K562 (cell line): ENCODE measurements around the gene FAM83E.

Experiments used
- HDGF ChIP-seq: fragments of 450-650 bp; IDR thresholded peaks from 2 replicates; pipeline ENCODE4 v1.6.1; 2016
- JUND ChIP-seq, 2 experiments: IDR thresholded peaks; 2 replicates in 1 of 2; 3 replicates in 1 of 2; pipeline ENCODE4 v1.6.1; 2011; ENCODE audit warnings: borderline replicate concordance in 2 of 2, low read depth in 2 of 2, low read length in 2 of 2, improper control_type of control experiment in 1 of 2, missing biosample characterization in 1 of 2, missing genetic modification characterization in 1 of 2, missing genetic modification reagents in 1 of 2
- RAD21 ChIP-seq, 2 experiments: fragments of 250-450 bp in 1 of 2; fragments of 450-650 bp in 1 of 2; sonication (Bioruptor Pico) in 1 of 2; formaldehyde crosslinking in 1 of 2; IDR thresholded peaks in 1 of 2; conservative IDR thresholded peaks in 1 of 2; 2 replicates each; pipeline versions ENCODE4 v1.4.0 to v1.8.0; 2020 to 2022; ENCODE audit warnings: mild to moderate bottlenecking in 2 of 2, moderate library complexity in 1 of 2
- RCOR1 ChIP-seq, 2 experiments: IDR thresholded peaks; 2 replicates each; pipeline ENCODE4 v1.6.1; 2012; ENCODE audit warnings: low read depth in 2 of 2, low read length in 2 of 2, borderline replicate concordance in 1 of 2, improper control_type of control experiment in 1 of 2
- REST ChIP-seq, 2 experiments: fragments of 450-650 bp; formaldehyde crosslinking in 1 of 2; IDR thresholded peaks; 2 replicates each; pipeline versions ENCODE4 v1.4.0 to v1.6.1; 2014 to 2020; ENCODE audit warnings: mild to moderate bottlenecking in 2 of 2, borderline replicate concordance in 1 of 2, low read depth in 1 of 2
- SP1 ChIP-seq: sonication (generic); formaldehyde crosslinking; IDR thresholded peaks from 2 replicates; pipeline ENCODE4 v1.8.1; 2022; ENCODE audit warnings: mild to moderate bottlenecking, missing genetic modification reagents
- TAF9B ChIP-seq: fragments of 450-650 bp; IDR thresholded peaks from 2 replicates; pipeline ENCODE4 v1.6.1; 2018; ENCODE audit warnings: mild to moderate bottlenecking; ENCODE audit not compliant: partially characterized antibody
- ZNF766 ChIP-seq: fragments of 200-800 bp; sonication (Bioruptor generic); conservative IDR thresholded peaks from 2 replicates; pipeline ENCODE4 v1.6.1; 2016; ENCODE audit warnings: missing genetic modification characterization, missing compliant biosample characterization

DNA sequence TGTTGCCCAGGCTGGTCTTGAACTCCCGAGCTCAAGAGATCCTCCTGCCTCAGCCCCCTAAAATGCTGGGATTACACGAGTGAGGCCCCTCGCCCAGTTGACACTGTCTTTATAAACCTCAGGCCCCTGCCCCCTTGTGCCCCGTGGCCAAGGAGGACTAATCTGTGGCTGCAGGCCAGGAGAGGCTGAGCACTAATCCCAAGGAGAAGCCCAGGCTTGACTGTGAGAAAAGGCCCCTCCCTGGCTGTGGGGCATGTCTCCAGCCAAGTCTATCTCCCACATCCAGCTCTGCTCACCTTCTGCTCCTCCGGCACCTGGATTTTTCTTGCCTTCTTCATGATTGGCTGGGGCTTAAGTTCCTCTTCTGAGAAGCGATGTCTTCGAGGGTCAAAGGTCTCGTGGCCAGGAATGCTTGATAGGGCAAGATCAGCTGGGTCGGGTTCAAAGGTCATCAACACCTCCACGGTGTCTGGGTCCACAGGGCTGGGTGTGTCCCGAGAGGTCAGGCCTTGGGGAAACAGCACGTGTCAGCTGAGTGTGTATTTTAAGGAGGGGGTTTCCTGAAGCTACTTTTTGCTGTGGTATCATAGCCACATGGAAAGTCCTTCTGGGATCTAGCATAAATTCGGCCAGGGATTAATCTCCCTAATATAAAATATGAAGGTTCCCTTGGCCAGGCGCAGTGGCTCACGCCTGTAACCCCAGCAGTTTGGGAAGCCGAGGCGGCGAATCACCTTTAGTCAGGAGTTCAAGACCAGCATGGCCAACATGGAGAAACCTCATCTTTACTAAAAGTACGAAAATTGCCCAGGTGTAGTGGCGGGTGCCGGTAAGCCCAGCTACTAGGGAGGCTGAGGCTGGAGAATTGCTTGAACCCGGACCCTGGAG is 18.5 kb upstream of the FAM83E start:
- TF ChIP-seq RAD21 (CRISPR knock-in tag; conservative IDR thresholded peaks at IDR 0.05 in 1 of 2, IDR thresholded peaks at IDR 0.05 in 1 of 2) (no peak), JUND (IDR thresholded peaks at IDR 0.05; ENCODE audit: borderline replicate concordance, low read depth, low read length) (no peak), JUND (tag; IDR thresholded peaks at IDR 0.05; ENCODE audit: borderline replicate concordance, low read depth, low read length) (peak; percentile 48; the same call in 1 of the 3 replicates), ZNF766 (0 out of 2 replicates have a peak, but pooled peaks have one; percentile 37), HDGF (no peak), SP1 (CRISPR knock-in tag) (peak; percentile 17; the same call in 1 of the 2 replicates), REST (IDR thresholded peaks at IDR 0.05; ENCODE audit: borderline replicate concordance) (no peak), REST (CRISPR knock-in tag; IDR thresholded peaks at IDR 0.05; ENCODE audit: low read depth) (no peak), TAF9B (no peak), RCOR1 (IDR thresholded peaks at IDR 0.05; ENCODE audit: borderline replicate concordance in 1 of 2, low read depth in 2 of 2, low read length in 2 of 2) (peak; percentile 44 to 59; a peak in 2 of 4 replicates)
